SU-DHL-6 (cell line): ENCODE results near the gene UBE2Z.
A peak's percentile ranks its signal among the peaks of the same experiment; 100 is the strongest.

ENCODE experiments used
- H2AFZ ChIP-seq: fragments of 200-600 bp; sonication (generic); 2 replicates; pipeline ENCODE4 v1.6.1; 2014; ENCODE audit warnings: low read depth, mild to moderate bottlenecking, moderate library complexity, mixed read lengths, antibody characterized with exemption, low read length; ENCODE audit not compliant: severe bottlenecking
- H3F3A ChIP-seq: fragments of 200-600 bp; shearing (Covaris generic); 2 replicates; pipeline ENCODE4 v1.6.0; 2016; ENCODE audit warnings: antibody characterized with exemption, mild to moderate bottlenecking; ENCODE audit not compliant: insufficient read depth
- H3K27ac ChIP-seq: fragments of 200-600 bp; sonication (generic); 2 replicates; pipeline ENCODE4 v1.5.1; 2016; ENCODE audit warnings: low read depth, mild to moderate bottlenecking, low read length, moderate library complexity, mixed read lengths
- H3K27me3 ChIP-seq: fragments of 200-600 bp; sonication (generic), shearing (Covaris generic); 2 replicates; pipeline ENCODE4 v1.6.0; 2014; ENCODE audit warnings: mild to moderate bottlenecking, low read length
- H3K36me3 ChIP-seq: fragments of 200-600 bp; sonication (generic); 2 replicates; pipeline ENCODE4 v1.6.1; 2014; ENCODE audit warnings: mild to moderate bottlenecking, low read length, mixed read lengths
- H3K4me2 ChIP-seq: fragments of 300-600, 200-600 bp; shearing (Covaris generic), sonication (generic); 2 replicates; pipeline ENCODE4 v1.6.0; 2014; ENCODE audit warnings: low read length, low read depth, mild to moderate bottlenecking; ENCODE audit not compliant: poor library complexity, severe bottlenecking
- H3K4me3 ChIP-seq: fragments of 200-600 bp; sonication (generic); 2 replicates; pipeline ENCODE4 v1.5.1; 2014; ENCODE audit warnings: antibody characterized with exemption, low read length, mild to moderate bottlenecking, mixed read lengths; ENCODE audit not compliant: insufficient read depth, poor library complexity, severe bottlenecking
- H3K79me2 ChIP-seq: fragments of 200-600 bp; sonication (generic); 2 replicates; pipeline ENCODE4 v1.6.1; 2014; ENCODE audit warnings: mild to moderate bottlenecking, low read length, moderate library complexity; ENCODE audit not compliant: insufficient read depth
- H3K9ac ChIP-seq: fragments of 200-600 bp; sonication (generic); 2 replicates; pipeline ENCODE4 v1.7.0; 2014; ENCODE audit warnings: mild to moderate bottlenecking, low read length
- H3K9me2 ChIP-seq: fragments of 200-600 bp; sonication (generic); replicated peaks from 2 replicates; pipeline ENCODE4 v1.6.1; 2014; ENCODE audit warnings: low read length; ENCODE audit not compliant: insufficient read depth
- H3K9me3 ChIP-seq: fragments of 200-600 bp; sonication (generic); 2 replicates; pipeline ENCODE4 v1.6.1; 2014; ENCODE audit warnings: low read length, mixed read lengths; ENCODE audit not compliant: insufficient read depth
- H4K20me1 ChIP-seq: fragments of 200-600 bp; sonication (generic); 2 replicates; pipeline ENCODE4 v1.6.1; 2014; ENCODE audit warnings: low read depth, mild to moderate bottlenecking, antibody characterized with exemption, low read length, moderate library complexity, mixed read lengths
- EZH2phosphoT487 ChIP-seq: fragments of 200-600 bp; sonication (generic), shearing (Covaris generic); conservative IDR thresholded peaks from 2 replicates; pipeline ENCODE4 v1.6.1; 2018; ENCODE audit warnings: mild to moderate bottlenecking, antibody characterized with exemption, low read length, moderate library complexity, mixed read lengths
- TF ChIP-seq, protein P1 (sequence below): fragments of 200-600 bp; sonication (generic); IDR thresholded peaks from one replicate; pipeline ENCODE4 v1.5.1; 2017; ENCODE audit warnings: antibody characterized with exemption, mild to moderate bottlenecking, low read length, moderate library complexity; ENCODE audit not compliant: insufficient read depth, poor library complexity, severe bottlenecking

The UBE2Z gene

DNA sequence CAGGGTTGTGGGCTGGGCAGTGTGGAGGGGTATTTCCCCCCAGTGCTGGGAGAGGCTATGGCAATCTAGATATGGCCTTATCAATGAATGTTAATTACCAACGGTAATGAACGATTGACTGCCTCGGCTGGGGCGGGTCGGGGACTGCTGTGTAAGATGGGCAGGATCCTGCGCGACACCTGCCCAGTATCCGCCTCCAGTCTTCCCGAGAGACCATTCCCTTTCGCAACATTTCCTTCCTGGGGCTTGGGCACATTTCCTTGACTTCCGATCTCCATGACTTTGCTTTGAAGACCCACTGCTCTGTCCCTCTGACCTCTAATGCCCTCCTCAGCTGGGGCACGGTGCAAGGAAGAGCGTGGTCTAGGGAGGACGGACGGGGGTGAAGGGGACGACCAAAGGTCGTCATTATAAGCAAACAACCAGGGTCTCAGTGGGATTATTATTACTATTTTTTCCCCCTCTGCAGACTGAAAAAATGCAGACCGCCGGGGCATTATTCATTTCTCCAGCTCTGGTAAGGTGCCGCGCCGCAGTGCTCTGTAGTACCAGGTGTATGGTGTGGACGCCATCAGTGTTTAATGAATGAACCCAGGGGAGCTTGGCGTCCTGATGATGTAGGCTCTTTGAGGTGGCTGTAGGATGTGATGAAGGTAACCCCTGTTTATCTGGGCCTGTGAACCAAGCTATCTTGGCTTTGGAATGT is 15.1 kb upstream of the UBE2Z start:
- Histone ChIP-seq H4K20me1 (no peaks in the 10 kb centered on the region), H3K4me3 (peak overlapping the region; percentile 86), H3K27ac (peak overlapping the region; percentile 35), H2AFZ (no peak overlapping the region), H3K27me3 (no peaks in the 10 kb centered on the region), H3K36me3 (no peaks in the 10 kb centered on the region), H3K9ac (peak overlapping the region; percentile 86), H3K4me2 (peak overlapping the region; percentile 69), H3K9me2 (no peaks in the 10 kb centered on the region), H3K79me2 (peaks cover 17% of the 10 kb centered on the region), H3K9me3 (no peaks in the 10 kb centered on the region), H3F3A (peaks cover 6% of the 10 kb centered on the region; the same call in 1 of the 2 replicates)
- no peak for TF ChIP-seq EZH2phosphoT487
- TF ChIP-seq, protein P1, sequence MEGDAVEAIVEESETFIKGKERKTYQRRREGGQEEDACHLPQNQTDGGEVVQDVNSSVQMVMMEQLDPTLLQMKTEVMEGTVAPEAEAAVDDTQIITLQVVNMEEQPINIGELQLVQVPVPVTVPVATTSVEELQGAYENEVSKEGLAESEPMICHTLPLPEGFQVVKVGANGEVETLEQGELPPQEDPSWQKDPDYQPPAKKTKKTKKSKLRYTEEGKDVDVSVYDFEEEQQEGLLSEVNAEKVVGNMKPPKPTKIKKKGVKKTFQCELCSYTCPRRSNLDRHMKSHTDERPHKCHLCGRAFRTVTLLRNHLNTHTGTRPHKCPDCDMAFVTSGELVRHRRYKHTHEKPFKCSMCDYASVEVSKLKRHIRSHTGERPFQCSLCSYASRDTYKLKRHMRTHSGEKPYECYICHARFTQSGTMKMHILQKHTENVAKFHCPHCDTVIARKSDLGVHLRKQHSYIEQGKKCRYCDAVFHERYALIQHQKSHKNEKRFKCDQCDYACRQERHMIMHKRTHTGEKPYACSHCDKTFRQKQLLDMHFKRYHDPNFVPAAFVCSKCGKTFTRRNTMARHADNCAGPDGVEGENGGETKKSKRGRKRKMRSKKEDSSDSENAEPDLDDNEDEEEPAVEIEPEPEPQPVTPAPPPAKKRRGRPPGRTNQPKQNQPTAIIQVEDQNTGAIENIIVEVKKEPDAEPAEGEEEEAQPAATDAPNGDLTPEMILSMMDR, result no peak

DNA sequence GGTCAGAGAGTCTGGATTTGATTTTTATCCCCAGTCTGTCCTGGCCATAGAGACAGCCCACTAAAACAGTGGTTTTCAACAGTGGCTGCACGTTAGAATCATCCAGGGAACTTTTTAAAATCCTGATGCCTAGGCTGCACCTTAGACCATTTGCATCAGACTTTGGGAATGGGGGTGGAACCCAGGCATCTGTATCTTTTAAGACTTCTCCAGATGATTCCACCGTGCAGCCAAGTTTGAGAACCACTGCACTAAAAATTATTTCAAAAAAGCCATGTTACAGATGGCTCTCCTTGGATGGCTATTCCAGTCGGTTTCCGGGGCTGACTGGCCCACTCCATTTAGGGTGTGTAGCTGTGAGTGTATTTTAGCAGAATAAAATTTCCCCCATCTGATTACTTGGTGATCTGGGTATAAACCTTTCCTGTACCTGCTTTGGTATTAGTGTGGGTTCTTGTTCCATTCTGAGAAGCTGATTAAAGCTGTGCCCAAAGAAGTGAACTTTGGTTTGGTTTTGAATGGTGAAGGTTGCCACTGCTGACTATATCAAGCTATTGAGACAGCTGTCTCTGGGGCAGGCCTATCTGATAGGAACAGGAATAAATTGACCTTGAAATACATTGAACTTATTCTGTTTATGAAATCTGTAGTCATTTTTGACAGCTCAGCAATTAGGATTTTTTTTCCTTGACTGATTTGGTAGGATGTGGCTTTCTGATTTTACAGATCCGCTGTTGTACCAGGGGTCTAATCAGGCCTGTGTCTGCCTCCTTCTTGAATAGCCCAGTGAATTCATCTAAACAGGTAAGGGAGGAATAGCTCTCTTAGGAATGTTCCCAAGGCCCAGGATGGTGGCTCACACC is 14.3 kb upstream of the UBE2Z start:
- Histone ChIP-seq H3K36me3 (no peaks in the 10 kb centered on the region), H3K9ac (peak overlapping the region; percentile 86), H3K79me2 (peaks cover 17% of the 10 kb centered on the region), H3K27ac (peak overlapping the region; percentile 35; the same call in 1 of the 2 replicates), H3K4me3 (peak overlapping the region; percentile 86), H3K9me3 (no peaks in the 10 kb centered on the region), H2AFZ (no peak overlapping the region), H3K9me2 (no peaks in the 10 kb centered on the region), H4K20me1 (no peaks in the 10 kb centered on the region), H3F3A (peaks cover 6% of the 10 kb centered on the region; the same call in 1 of the 2 replicates), H3K27me3 (no peaks in the 10 kb centered on the region), H3K4me2 (peak overlapping the region; percentile 69)
- no peak for TF ChIP-seq EZH2phosphoT487
- TF ChIP-seq, protein P1, result no peak

DNA sequence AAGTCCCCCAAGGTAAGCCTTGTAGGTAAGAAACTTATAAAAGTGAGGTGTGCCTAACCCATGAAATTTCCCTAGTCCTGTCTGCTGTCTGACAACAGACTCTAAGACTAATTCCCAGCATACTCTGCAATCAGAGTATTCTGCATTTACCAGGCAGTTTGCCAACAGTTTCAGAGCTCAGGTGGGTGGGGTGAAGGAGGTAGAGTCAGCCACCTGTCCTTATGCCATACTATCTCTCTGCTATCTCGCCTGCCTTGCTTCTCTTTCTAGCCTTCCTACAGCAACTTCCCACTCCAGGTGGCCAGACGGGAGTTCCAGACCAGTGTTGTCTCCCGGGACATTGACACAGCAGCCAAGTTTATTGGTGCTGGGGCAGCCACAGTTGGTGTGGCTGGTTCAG is 13.3 kb upstream of the UBE2Z start:
- H2AFZ ChIP-seq, result no peak overlapping the region
- no peak overlapping the region for H3K4me3 ChIP-seq
- H3K27me3 ChIP-seq, result no peaks in the 10 kb centered on the region
- H3K9me2 ChIP-seq, result no peaks in the 10 kb centered on the region
- no peak overlapping the region for H3K9ac ChIP-seq
- no peak overlapping the region for H3K27ac ChIP-seq
- peaks cover 17% of the 10 kb centered on the region for H3K79me2 ChIP-seq
- H3K4me2 ChIP-seq, result no peak overlapping the region
- no peaks in the 10 kb centered on the region for H4K20me1 ChIP-seq
- no peaks in the 10 kb centered on the region for H3K9me3 ChIP-seq
- peaks cover 6% of the 10 kb centered on the region; the same call in 1 of the 2 replicates for H3F3A ChIP-seq
- TF ChIP-seq, protein P1, result no peak
- no peak for TF ChIP-seq EZH2phosphoT487
- no peaks in the 10 kb centered on the region for H3K36me3 ChIP-seq
